HG03280 (cell line): ENCODE data around the gene ARHGAP19.

Experiments used
- ATAC-seq: cut with Tn5 transposase; IDR thresholded peaks from one replicate; pipeline ENCODE4 v1.9.1; 2021; ENCODE audit warnings: mild to moderate bottlenecking, moderate library complexity; ENCODE audit not compliant: unreplicated experiment

ARHGAP19 gene

DNA sequence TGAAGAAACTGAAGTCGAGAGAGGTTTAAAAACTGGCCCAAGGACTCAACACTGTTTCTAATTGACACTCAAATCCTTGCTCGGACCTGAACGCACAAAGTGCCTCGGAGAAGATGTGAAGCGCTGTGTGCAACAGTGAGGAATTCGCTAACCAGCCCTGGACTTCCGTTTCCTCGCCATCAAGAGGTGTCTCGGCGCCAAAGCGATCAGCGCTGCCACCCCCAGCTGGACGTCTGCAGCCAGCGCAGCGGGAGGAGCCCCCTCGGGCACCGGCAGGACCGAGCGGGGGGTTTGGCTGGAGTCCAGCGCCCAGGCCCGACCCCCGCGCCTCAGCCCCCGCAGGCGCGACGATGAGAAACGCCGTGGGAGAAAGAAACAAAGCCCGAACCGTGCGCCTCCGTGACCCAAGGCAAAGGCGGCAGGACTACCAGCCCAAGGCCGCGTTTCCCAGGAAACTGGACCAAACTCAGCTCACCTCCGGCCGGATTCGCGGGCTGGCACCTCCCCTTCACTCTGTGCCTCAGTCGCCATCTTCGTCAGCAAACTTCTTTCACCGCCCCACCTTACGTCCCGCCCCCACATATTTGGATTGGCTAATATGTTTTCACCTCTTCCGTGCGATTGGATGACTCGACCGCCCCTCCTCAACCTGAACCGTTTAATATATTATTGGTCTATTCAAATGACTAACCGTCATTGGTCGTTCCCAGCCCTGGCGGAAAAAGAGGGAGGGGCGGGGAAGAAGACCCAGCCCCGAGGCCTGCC lies at the start of gene ARHGAP19:
Gene ARHGAP19 (minus strand): TSS at position 541 of the 765 bp plus-strand sequence. CDS start 10 bp downstream, at position 531.
- ATAC-seq = peak; percentile 98

DNA sequence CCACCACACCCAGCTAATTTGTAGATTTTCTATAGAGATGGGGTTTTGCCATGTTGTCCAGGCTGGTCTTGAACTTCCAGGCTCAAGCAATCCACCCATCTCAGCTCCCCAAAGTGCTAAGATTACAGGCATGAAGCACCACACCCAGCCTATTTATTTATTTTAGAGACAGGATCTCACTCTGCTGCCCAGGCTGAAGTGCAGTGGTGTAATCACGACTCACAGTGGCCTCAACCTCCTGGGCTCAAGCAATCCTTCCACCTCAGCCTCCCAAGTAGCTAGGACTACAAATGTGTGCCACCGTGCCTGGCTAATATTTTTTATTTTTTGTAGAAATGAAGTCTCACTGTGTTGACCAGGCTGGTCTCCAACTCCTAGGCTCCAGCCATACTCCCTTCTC lies 49.0 kb upstream of the ARHGAP19 start:
- no peak for ATAC-seq

DNA sequence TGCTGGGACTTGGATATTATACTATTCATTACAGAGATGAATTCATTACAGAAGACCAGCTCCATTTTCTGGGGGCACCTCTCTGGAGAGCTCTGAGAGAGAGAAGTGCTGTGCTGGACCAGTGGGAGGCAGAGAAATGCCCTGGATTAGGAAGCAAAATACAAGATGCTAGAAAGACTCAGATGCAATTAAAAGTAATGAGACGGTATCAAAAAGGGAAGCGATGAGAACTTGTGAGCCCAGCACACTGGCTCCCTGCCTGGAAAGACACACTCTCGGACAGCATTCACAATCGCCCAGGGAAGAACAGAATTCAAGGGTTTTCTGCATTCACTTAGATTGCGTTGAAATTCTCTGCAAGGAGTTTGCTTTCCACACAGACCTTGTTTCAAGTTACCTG lies 45.6 kb upstream of the ARHGAP19 start:
- no peak for ATAC-seq

- no peak for ATAC-seq
These were observed 44.8 kb upstream of the ARHGAP19 start for GRCh38 chr10:97336942-97337831.

DNA sequence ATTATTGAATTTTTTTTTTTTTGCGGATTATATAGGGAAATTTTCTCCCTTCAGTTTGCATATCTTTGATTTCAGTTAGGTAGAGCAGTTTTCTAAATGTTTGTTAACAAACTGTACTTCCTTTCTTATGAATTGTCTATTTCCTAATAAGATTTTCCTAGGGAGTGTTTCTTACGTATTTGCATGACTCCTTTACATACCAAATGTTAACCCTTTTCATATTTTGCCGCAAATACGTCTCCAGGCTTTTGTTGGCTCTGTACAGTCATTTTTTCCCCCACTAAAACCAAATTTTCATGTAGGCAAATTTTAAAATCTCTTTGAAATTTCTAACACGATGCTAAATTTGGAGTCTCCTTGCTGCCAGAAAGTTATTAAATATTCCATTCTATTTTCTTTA lies 44.0 kb upstream of the ARHGAP19 start:
- no peak for ATAC-seq

DNA sequence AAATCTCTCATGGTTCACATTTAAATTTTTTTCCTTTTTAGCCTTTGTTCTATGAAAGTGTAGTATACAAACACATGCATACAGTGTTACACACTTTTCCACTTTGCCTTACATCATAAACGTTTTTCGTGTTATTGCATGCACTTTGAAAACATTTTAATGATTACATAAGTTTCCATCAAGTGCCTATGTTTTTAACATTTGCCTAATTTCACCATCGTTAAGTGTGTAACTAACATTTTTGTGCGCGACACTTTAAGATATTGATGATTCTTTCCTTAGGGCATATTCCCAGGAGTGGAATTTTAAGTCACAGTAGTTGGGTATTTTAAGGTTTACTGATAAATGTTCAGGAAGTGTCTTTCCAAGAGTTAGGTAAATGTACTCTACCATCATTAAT lies 43.6 kb upstream of the ARHGAP19 start:
- ATAC-seq = no peak

GRCh38 chr10:97335188-97335619 lies 42.8 kb upstream of the ARHGAP19 start:
- no peak for ATAC-seq

GRCh38 chr10:97334370-97335175 lies 42.1 kb upstream of the ARHGAP19 start, which contains the start of gene FRAT2:
Gene FRAT2 (minus strand): TSS chr10:97334729. CDS start chr10:97334572, 157 bp downstream.
- peak; percentile 85 for ATAC-seq

DNA sequence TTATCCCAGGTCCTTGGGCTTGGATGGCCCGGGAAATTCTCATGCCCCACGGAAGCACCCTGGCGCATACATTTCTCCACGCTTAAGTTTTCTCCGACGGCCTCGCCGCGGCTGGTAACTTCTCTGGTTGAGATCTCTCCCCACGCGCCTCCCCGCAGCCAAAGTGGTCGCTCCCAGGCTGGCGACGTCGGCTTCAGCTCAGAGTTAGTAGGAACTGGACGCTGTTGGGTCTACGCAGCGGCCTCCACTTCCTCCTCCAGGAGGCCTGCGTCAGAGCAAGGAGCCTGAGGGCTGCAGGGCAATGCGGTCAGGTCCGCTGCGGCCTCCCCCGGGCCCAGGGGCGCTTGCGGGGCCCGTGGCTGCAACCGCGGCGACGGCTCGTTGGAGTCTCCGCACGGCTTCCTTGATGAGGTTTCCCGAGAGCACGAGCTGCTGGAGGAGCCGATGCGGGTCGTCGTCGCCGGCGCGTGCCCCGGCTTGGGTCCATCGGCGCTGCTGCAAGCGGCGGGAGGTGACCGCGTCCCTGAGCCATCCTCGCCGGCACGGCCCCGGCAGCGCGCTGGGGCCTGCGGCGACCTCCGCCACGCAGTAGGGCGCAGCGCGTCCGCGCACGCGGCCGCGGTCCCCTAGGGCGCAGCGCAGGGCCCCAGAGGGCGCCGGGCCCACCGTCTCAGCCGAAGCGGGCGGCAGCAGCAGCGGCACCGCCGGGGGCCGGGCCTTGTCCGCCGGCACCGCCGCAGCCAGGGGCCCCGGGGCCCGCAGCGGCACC lies 41.3 kb upstream of the ARHGAP19 start:
- peak; percentile 13 for ATAC-seq

- no peak for ATAC-seq
These were observed 40.8 kb upstream of the ARHGAP19 start for GRCh38 chr10:97333351-97333600.

- ATAC-seq = no peak
These were observed 40.3 kb upstream of the ARHGAP19 start for GRCh38 chr10:97332591-97333350.

- no peak for ATAC-seq
These were observed 38.8 kb upstream of the ARHGAP19 start for GRCh38 chr10:97331153-97331703.

GRCh38 chr10:97329766-97330165 lies 37.3 kb upstream of the ARHGAP19 start:
- ATAC-seq = no peak

- no peak for ATAC-seq
These were observed 36.4 kb upstream of the ARHGAP19 start for GRCh38 chr10:97328646-97329453.

DNA sequence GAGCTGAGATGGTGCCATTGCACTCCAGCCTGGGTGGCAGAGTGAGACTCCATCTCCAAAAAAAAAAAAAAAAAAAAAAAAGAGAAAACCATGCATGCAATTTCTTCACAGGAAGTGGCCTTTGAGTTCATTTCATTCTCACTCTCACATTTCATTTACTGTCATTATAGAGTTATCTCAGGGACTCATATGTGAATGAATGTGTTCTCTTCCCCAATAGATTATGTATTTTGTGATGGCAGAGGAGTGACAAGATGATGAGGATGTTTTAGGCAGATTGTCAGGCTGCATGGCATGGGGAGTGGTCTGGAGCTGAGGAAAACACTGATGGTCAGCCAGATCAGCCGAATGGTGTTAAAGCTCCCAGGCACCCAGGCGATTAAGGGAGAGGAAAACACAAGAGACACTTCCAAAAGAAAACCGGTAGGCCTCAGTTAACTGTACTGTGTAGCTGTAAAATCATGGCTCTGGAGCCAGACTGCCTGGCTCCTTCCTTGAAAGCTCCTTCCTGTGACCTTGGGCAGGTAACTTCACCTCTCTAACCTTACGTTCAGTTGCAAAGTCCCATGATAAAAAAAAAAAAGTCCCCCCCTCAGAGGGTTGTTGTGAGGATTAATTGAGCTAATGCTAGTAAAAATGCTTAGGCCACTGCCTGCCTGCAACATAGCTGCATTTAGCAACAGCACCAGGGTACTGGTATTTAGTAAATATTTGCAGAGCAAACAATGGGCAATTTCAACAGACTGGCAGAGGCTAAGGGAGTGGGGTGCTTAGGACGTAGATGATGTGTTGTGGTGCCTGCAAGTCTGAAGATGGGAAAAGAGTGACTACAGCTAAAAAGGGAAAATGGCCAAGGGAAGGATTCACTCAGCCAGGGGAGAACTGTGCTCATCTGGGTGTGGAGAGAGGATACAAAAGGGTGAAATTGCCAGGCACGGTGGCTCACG lies 35.2 kb upstream of the ARHGAP19 start:
- no peak for ATAC-seq

- ATAC-seq = no peak
These were observed 33.3 kb upstream of the ARHGAP19 start for GRCh38 chr10:97325754-97326153.

- ATAC-seq = no peak
These were observed 31.1 kb upstream of the ARHGAP19 start for GRCh38 chr10:97323501-97323900.

DNA sequence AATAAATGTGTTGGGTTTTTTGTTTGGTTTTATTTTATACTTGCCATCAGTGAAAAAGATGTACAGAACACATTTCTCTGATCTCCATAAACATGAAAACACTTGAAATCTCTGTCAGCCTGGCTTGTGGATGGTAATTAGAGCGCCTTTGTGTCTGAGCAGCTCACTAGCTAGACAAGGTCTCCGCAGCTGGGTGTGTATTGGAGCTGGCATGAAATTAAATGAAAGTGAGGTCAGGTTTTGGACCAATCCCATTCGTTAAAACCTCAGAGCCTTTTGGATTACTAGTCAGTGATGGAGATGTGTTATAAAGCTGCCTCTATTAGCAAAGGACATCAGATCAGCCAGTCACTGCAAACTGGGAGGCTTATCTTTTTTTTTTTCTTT lies 29.4 kb upstream of the ARHGAP19 start:
- no peak for ATAC-seq
